MM.1S (cell line): ENCODE data around the gene CSF3.

Experiments
- CTCF ChIP-seq: fragments of 300-600 bp; sonication (generic); IDR thresholded peaks from 2 replicates; pipeline ENCODE4 v1.5.1; 2016; ENCODE audit warnings: antibody characterized with exemption, low read length, mixed read lengths
- EZH2 ChIP-seq: fragments of 300-600 bp; sonication (generic); optimal IDR thresholded peaks from 2 replicates; pipeline ENCODE3; 2017; ENCODE audit warnings: low read depth, mild to moderate bottlenecking, antibody characterized with exemption, low read length, mixed read lengths
- EZH2phosphoT487 ChIP-seq: fragments of 300-600 bp; sonication (generic); IDR thresholded peaks from 2 replicates; pipeline ENCODE4 v1.6.1; 2018; ENCODE audit warnings: antibody characterized with exemption, low read length

- TF ChIP-seq CTCF (no peak), EZH2phosphoT487 (no peak), EZH2 (no peak)
These were observed 50.7 kb downstream of the CSF3 start for GRCh38 chr17:40065769-40066510.
